Measurements from ENCODE around the gene TOPBP1.

Gene TOPBP1

GRCh38 chr3:133599280-133599679 lies 62.5 kb downstream of the TOPBP1 start:
- TF ChIP-seq TAF1 (IDR thresholded peaks at IDR 0.05; ENCODE audit: borderline replicate concordance, insufficient read depth, low read length) (no peak), REST (IDR thresholded peaks at IDR 0.05; ENCODE audit: insufficient read depth in 1 of 2, low read depth in 2 of 2, low read length in 2 of 2) (no peak), SIN3A (IDR thresholded peaks at IDR 0.05; ENCODE audit: borderline replicate concordance, insufficient read depth, low read length) (no peak), FOXP2 (optimal IDR thresholded peaks at IDR 0.05; ENCODE audit: borderline replicate concordance, extremely low read depth, extremely low read length, insufficient read depth) (no peak), POLR2AphosphoS5 (IDR thresholded peaks at IDR 0.05; ENCODE audit: low read depth, low read length) (no peak)

DNA sequence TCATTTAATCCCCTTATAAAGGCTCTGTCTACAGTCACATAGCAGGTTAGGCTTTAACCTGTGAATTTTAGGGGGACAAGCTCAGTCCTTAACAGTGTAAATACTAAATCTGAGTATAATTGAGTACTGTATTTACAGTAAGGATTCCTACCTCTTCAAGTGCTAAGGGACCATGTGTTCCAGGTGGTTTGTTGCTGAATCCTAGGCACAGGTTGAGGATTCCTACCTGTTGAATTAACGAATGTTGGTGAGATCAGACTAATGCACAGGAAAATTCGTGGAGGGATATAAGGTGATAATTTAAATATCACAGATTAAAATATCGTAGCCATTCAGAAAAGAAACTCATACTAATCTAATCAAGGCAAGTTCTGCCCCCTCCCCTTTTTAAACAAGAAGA lies 63.3 kb downstream of the TOPBP1 start:
- TF ChIP-seq REST (IDR thresholded peaks at IDR 0.05; ENCODE audit: insufficient read depth in 1 of 2, low read depth in 2 of 2, low read length in 2 of 2): no peak
- TF ChIP-seq TAF1 (IDR thresholded peaks at IDR 0.05; ENCODE audit: borderline replicate concordance, insufficient read depth, low read length): no peak
- no peak for TF ChIP-seq POLR2AphosphoS5 (IDR thresholded peaks at IDR 0.05; ENCODE audit: low read depth, low read length)
- no peak for TF ChIP-seq FOXP2 (optimal IDR thresholded peaks at IDR 0.05; ENCODE audit: borderline replicate concordance, extremely low read depth, extremely low read length, insufficient read depth)
- TF ChIP-seq SIN3A (IDR thresholded peaks at IDR 0.05; ENCODE audit: borderline replicate concordance, insufficient read depth, low read length): no peak

GRCh38 chr3:133595341-133595740 lies 66.4 kb downstream of the TOPBP1 start:
- TF ChIP-seq POLR2AphosphoS5 (IDR thresholded peaks at IDR 0.05; ENCODE audit: low read depth, low read length) (no peak), SIN3A (IDR thresholded peaks at IDR 0.05; ENCODE audit: borderline replicate concordance, insufficient read depth, low read length) (no peak), TAF1 (IDR thresholded peaks at IDR 0.05; ENCODE audit: borderline replicate concordance, insufficient read depth, low read length) (no peak), FOXP2 (optimal IDR thresholded peaks at IDR 0.05; ENCODE audit: borderline replicate concordance, extremely low read depth, extremely low read length, insufficient read depth) (no peak), REST (IDR thresholded peaks at IDR 0.05; ENCODE audit: insufficient read depth in 1 of 2, low read depth in 2 of 2, low read length in 2 of 2) (no peak)

DNA sequence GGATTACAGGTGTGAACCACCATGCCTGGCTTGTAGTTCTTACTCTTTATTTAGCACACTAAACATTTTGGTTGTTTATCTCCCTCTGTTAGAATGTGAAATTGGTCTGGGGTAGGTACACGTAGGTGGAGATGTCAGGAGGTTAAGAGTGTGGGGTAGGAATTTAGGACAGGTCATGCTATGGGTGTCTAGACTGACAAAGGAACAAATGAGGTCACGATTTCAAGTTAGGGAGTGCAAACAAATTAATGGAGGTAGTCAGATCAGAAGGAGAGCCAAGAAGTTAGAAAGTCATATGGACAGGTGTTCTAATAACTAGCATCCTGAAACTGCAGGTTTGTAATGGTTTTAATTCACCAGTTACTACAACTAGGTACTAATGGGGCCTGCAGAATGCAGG lies 68.5 kb downstream of the TOPBP1 start:
- TF ChIP-seq SIN3A (IDR thresholded peaks at IDR 0.05; ENCODE audit: borderline replicate concordance, insufficient read depth, low read length): no peak
- no peak for TF ChIP-seq TAF1 (IDR thresholded peaks at IDR 0.05; ENCODE audit: borderline replicate concordance, insufficient read depth, low read length)
- TF ChIP-seq FOXP2 (optimal IDR thresholded peaks at IDR 0.05; ENCODE audit: borderline replicate concordance, extremely low read depth, extremely low read length, insufficient read depth): no peak
- TF ChIP-seq REST (IDR thresholded peaks at IDR 0.05; ENCODE audit: insufficient read depth in 1 of 2, low read depth in 2 of 2, low read length in 2 of 2): no peak
- no peak for TF ChIP-seq POLR2AphosphoS5 (IDR thresholded peaks at IDR 0.05; ENCODE audit: low read depth, low read length)

DNA sequence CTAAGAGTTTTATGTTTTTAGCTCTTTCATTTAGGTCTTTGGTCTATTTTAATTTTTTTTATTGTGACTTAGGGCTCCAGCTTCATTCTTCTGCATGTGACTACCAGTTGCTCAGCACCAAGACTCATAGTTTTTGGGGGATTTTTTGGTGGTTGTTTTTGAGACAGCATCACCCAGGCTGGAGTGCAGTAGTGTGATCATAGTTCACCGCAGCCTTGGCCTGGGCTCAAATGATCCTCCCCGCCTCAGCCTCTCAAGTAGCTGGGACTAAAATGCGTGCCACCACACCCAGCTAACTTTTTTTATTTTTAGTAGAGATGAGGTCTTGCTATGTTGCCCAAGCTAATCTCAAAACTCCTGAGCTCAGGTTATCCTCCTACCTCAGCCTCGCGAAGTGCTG lies 68.9 kb downstream of the TOPBP1 start:
- no peak for TF ChIP-seq REST (IDR thresholded peaks at IDR 0.05; ENCODE audit: insufficient read depth in 1 of 2, low read depth in 2 of 2, low read length in 2 of 2)
- no peak for TF ChIP-seq SIN3A (IDR thresholded peaks at IDR 0.05; ENCODE audit: borderline replicate concordance, insufficient read depth, low read length)
- TF ChIP-seq POLR2AphosphoS5 (IDR thresholded peaks at IDR 0.05; ENCODE audit: low read depth, low read length): no peak
